Measurements from ENCODE around the gene BCL11B. TPM values are rescaled to one million over a fixed set of nuclear protein-coding genes. Genes with fewer than 3 reads are reported as not detected.

BCL11B gene
- polyA plus RNA-seq, 3 donors = 0.01 TPM; not detected in 2

DNA sequence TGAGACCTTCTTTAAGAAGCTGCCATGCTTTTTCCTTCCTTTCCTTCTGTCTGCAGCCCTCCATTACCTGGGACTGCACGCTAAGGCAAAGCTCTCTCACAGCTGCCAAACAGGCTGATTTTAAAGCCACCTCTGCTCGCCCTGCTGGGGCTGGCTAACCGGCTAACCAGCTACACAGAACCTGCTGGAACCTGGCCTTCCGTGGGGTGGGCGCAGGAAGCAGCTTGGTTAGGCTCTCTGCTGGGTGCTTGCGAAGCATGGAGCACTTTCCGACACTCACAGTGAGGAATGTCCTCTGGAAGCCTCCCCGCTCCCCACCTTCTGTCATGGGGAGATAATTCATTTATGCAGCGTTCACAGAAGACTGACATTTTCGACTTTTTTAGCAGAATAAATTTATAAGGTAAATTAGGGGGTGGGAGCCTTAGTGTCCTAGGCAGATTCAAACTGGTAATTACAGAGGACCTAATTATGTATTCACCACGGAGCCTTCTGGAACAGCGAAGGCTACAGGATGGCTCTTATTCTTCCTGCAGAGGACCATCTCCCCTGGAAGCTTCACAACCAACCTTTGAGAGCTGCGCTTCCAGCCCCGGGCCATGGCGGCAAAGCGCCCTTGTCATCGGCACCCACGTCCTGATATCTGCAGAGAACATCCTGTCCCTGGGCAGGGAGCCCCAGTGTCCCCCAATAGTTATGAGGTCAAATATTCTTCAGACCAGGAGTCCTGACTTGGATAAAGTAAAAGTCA is 12.4 kb upstream of the BCL11B start:
- Histone ChIP-seq H3K9ac (ENCODE audit: insufficient read depth, low read length, poor library complexity, severe bottlenecking) (no peak overlapping the region), H3K79me2 (ENCODE audit: insufficient read depth, low read length) (no peaks in the 10 kb centered on the region), H4K20me1 (ENCODE audit: insufficient read depth, low read length) (no peaks in the 10 kb centered on the region), H3K4me1 (ENCODE audit: control insufficient read depth in 1 of 2, insufficient read depth in 2 of 2, low read length in 2 of 2) (no peaks in the 10 kb centered on the region), H3K4me2 (replicated peaks; ENCODE audit: extremely low read depth, low read length, poor library complexity, severe bottlenecking) (no peak overlapping the region), H3K9me3 (replicated peaks in 1 of 2; ENCODE audit: control insufficient read depth in 1 of 2, insufficient read depth in 1 of 2, low read length in 2 of 2) (no peaks in the 10 kb centered on the region), H2AFZ (ENCODE audit: insufficient read depth, low read depth, low read length, poor library complexity, severe bottlenecking) (no peak overlapping the region), H3K27ac (ENCODE audit: low read depth in 1 of 2, low read length in 2 of 2) (no peak overlapping the region), H3K27me3 (ENCODE audit: control insufficient read depth in 2 of 2, insufficient read depth in 2 of 2, low read length in 2 of 2) (peaks cover 0 to 7% of the 10 kb centered on the region in 2 donors), H3K36me3 (replicated peaks in 1 of 2; ENCODE audit: control insufficient read depth in 1 of 2, insufficient read depth in 2 of 2, low read length in 2 of 2) (no peaks in the 10 kb centered on the region), H3K4me3 (replicated peaks in 1 of 3; ENCODE audit: low read depth in 2 of 3, low read length in 3 of 3) (no peak overlapping the region)
- no peaks in the 10 kb centered on the region for H3K4me1 Mint-ChIP-seq
- DNase-seq = no peak
- H3K27ac Mint-ChIP-seq = no peak overlapping the region
- H3K9me3 Mint-ChIP-seq = peaks cover 0 to 2% (median 0%) of the 10 kb centered on the region in 7 donors
- TF ChIP-seq, protein P1, sequence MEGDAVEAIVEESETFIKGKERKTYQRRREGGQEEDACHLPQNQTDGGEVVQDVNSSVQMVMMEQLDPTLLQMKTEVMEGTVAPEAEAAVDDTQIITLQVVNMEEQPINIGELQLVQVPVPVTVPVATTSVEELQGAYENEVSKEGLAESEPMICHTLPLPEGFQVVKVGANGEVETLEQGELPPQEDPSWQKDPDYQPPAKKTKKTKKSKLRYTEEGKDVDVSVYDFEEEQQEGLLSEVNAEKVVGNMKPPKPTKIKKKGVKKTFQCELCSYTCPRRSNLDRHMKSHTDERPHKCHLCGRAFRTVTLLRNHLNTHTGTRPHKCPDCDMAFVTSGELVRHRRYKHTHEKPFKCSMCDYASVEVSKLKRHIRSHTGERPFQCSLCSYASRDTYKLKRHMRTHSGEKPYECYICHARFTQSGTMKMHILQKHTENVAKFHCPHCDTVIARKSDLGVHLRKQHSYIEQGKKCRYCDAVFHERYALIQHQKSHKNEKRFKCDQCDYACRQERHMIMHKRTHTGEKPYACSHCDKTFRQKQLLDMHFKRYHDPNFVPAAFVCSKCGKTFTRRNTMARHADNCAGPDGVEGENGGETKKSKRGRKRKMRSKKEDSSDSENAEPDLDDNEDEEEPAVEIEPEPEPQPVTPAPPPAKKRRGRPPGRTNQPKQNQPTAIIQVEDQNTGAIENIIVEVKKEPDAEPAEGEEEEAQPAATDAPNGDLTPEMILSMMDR (IDR thresholded peaks at IDR 0.05) = no peak
- H3K36me3 Mint-ChIP-seq = no peaks in the 10 kb centered on the region
- H3K27me3 Mint-ChIP-seq (ENCODE audit: low read depth in 3 of 3) = peaks cover 12 to 37% (median 12%) of the 10 kb centered on the region in 3 donors
- no peak overlapping the region for H3K4me3 Mint-ChIP-seq
- intact Hi-C loops (cut with micrococcal nuclease) = no loop called here
- 72% methylated on average over 16 of the region's 18 CpGs for WGBS (ENCODE audit: insufficient coverage)

DNA sequence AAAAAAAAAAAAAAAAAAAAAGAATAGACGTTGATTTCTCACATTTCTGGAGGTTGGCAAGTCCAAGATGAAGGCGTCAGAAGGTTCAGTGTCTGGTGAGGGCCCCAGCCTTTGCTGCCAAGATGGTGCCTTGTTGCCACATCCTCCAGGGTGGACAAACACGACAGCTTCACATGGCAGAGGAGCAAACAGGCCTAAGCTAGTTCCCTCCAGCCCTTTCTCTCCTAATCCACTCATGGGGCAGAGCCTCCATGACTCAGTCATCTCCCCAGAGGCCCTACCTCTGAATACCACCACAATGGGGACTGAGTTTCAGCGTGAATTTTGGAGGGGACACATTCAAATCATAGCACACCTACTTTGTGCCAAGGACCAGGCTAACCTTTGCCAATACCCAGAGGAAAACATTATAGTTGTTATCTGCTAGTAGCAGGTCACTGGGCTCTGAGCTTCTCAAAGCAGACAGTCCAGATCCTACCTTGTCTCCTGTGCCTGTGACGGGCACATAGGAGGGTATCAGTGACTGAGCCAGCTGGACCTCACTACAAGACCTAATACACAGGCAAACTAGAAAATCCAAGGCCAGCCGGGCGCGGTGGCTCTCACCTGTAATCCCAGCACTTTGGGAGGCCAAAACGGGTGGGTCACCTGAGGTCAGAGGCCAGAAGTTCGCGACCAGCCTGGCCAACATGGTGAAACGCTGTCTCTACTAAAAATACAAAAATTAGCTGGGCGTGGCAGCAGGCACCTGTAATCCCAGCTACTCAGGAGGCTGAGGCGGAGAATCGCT is 10.5 kb upstream of the BCL11B start:
- TF ChIP-seq, protein P1 (IDR thresholded peaks at IDR 0.05) = no peak
- 90% methylated on average over 11 of the region's 15 CpGs for WGBS (ENCODE audit: insufficient coverage)
- H3K36me3 Mint-ChIP-seq = no peaks in the 10 kb centered on the region
- H3K27ac Mint-ChIP-seq = no peak overlapping the region
- H3K9ac ChIP-seq (ENCODE audit: insufficient read depth, low read length, poor library complexity, severe bottlenecking) = no peak overlapping the region
- no peaks in the 10 kb centered on the region for H3K9me3 ChIP-seq (replicated peaks in 1 of 2; ENCODE audit: control insufficient read depth in 1 of 2, insufficient read depth in 1 of 2, low read length in 2 of 2)
- H3K9me3 Mint-ChIP-seq = no peaks in the 10 kb centered on the region
- H3K4me3 ChIP-seq (replicated peaks in 1 of 3; ENCODE audit: low read depth in 2 of 3, low read length in 3 of 3) = no peak overlapping the region
- no peak overlapping the region for H3K4me3 Mint-ChIP-seq
- no peak overlapping the region for H3K27ac ChIP-seq (ENCODE audit: low read depth in 1 of 2, low read length in 2 of 2)
- no peak for DNase-seq
- H3K79me2 ChIP-seq (ENCODE audit: insufficient read depth, low read length) = no peaks in the 10 kb centered on the region
- H3K27me3 Mint-ChIP-seq (ENCODE audit: low read depth in 3 of 3) = peaks cover 21 to 48% (median 23%) of the 10 kb centered on the region in 3 donors
- no peaks in the 10 kb centered on the region for H4K20me1 ChIP-seq (ENCODE audit: insufficient read depth, low read length)
- H2AFZ ChIP-seq (ENCODE audit: insufficient read depth, low read depth, low read length, poor library complexity, severe bottlenecking) = no peak overlapping the region
- no peaks in the 10 kb centered on the region for H3K4me1 Mint-ChIP-seq
- H3K4me1 ChIP-seq (ENCODE audit: control insufficient read depth in 1 of 2, insufficient read depth in 2 of 2, low read length in 2 of 2) = no peaks in the 10 kb centered on the region
- intact Hi-C loops (cut with micrococcal nuclease) = no loop called here
- no peaks in the 10 kb centered on the region for H3K36me3 ChIP-seq (replicated peaks in 1 of 2; ENCODE audit: control insufficient read depth in 1 of 2, insufficient read depth in 2 of 2, low read length in 2 of 2)
- H3K27me3 ChIP-seq (ENCODE audit: control insufficient read depth in 2 of 2, insufficient read depth in 2 of 2, low read length in 2 of 2) = peaks cover 10 to 19% of the 10 kb centered on the region in 2 donors
- H3K4me2 ChIP-seq (replicated peaks; ENCODE audit: extremely low read depth, low read length, poor library complexity, severe bottlenecking) = no peak overlapping the region
